ENCODE data around the gene PCCA.

GRCh38 chr13:100098445-100099116, 9.7 kb downstream of the PCCA start:
- no peak for TF ChIP-seq POLR2A (IDR thresholded peaks at IDR 0.05)
- TF ChIP-seq CTCF (IDR thresholded peaks at IDR 0.05), result no peak
